CD14-positive monocyte (primary cell): ENCODE measurements around the gene LAMA3. TPM values are rescaled to one million over a fixed set of nuclear protein-coding genes. Genes with fewer than 3 reads are reported as not detected.

Experiments
- DNase-seq, 3 donors: peaks; one replicate each; pipeline ENCODE4 v3.0.0-alpha.2; 2011 to 2022
- H2AFZ ChIP-seq: 2 replicates; pipeline ENCODE4 v1.6.0; 2012; ENCODE audit warnings: mild to moderate bottlenecking, low read depth, low read length, inconsistent platforms; ENCODE audit not compliant: insufficient read depth, poor library complexity, severe bottlenecking
- H3K27ac ChIP-seq, 2 donors: 1 replicate in 1 of 2; 2 replicates in 1 of 2; pipeline ENCODE4 v1.5.1; 2012 to 2013; ENCODE audit warnings: low read length in 2 of 2, control low read depth in 1 of 2, inconsistent platforms in 1 of 2, low read depth in 1 of 2, mild to moderate bottlenecking in 1 of 2
- H3K27me3 ChIP-seq, 2 donors: one replicate each; pipeline versions ENCODE4 v1.6.0 to v1.6.1; 2011 to 2013; ENCODE audit warnings: low read length in 2 of 2; ENCODE audit not compliant: control insufficient read depth in 2 of 2, insufficient read depth in 2 of 2
- H3K36me3 ChIP-seq, 2 donors: replicated peaks in 1 of 2; 1 replicate in 1 of 2; 2 replicates in 1 of 2; pipeline versions ENCODE4 v1.5.1 to v1.6.1; 2012 to 2013; ENCODE audit warnings: low read length in 2 of 2, control low read depth in 1 of 2, inconsistent platforms in 1 of 2, mild to moderate bottlenecking in 1 of 2; ENCODE audit not compliant: insufficient read depth in 2 of 2, control insufficient read depth in 1 of 2
- H3K4me1 ChIP-seq, 2 donors: 1 replicate in 1 of 2; 2 replicates in 1 of 2; pipeline versions ENCODE4 v1.5.1 to v1.6.1; 2012 to 2013; ENCODE audit warnings: low read length in 2 of 2, control low read depth in 1 of 2, inconsistent platforms in 1 of 2, mild to moderate bottlenecking in 1 of 2, moderate library complexity in 1 of 2; ENCODE audit not compliant: insufficient read depth in 2 of 2, control insufficient read depth in 1 of 2
- H3K4me2 ChIP-seq: replicated peaks from 2 replicates; pipeline ENCODE3; 2012; ENCODE audit warnings: low read length, moderate library complexity, mild to moderate bottlenecking; ENCODE audit not compliant: poor library complexity, severe bottlenecking; ENCODE audit errors: extremely low read depth
- H3K4me3 ChIP-seq, 3 experiments: fragments of 200-600 bp in 1 of 3; sonication (generic) in 1 of 3; replicated peaks in 1 of 3; 1 replicate in 2 of 3; 2 replicates in 1 of 3; pipeline ENCODE4 v1.5.1; 2011 to 2013; ENCODE audit warnings: low read length in 3 of 3, mild to moderate bottlenecking in 3 of 3, control low read depth in 2 of 3, low read depth in 2 of 3, inconsistent platforms in 1 of 3, moderate library complexity in 1 of 3
- H3K79me2 ChIP-seq: 2 replicates; pipeline ENCODE4 v1.6.0; 2012; ENCODE audit warnings: mild to moderate bottlenecking, control low read depth, inconsistent platforms, low read length, moderate library complexity; ENCODE audit not compliant: insufficient read depth
- H3K9ac ChIP-seq: 2 replicates; pipeline ENCODE4 v1.6.0; 2017; ENCODE audit warnings: low read length, mild to moderate bottlenecking; ENCODE audit not compliant: insufficient read depth, poor library complexity, severe bottlenecking
- H3K9me3 ChIP-seq, 2 donors: replicated peaks in 1 of 2; 1 replicate in 1 of 2; 2 replicates in 1 of 2; pipeline versions ENCODE4 v1.5.1 to v1.6.1; 2012 to 2013; ENCODE audit warnings: low read length in 2 of 2, control low read depth in 1 of 2; ENCODE audit not compliant: control insufficient read depth in 1 of 2, insufficient read depth in 1 of 2
- H4K20me1 ChIP-seq: 2 replicates; pipeline ENCODE4 v1.6.0; 2012; ENCODE audit warnings: mild to moderate bottlenecking, low read length, control low read depth, moderate library complexity; ENCODE audit not compliant: insufficient read depth
- H3K27ac Mint-ChIP-seq, 7 donors: one replicate each; pipeline ENCODE4 v1.8.0; 2020; ENCODE audit warnings: mild to moderate bottlenecking in 7 of 7, mixed read lengths in 7 of 7, moderate library complexity in 6 of 7, inconsistent platforms in 2 of 7
- H3K27me3 Mint-ChIP-seq, 3 donors: one replicate each; pipeline ENCODE4 v1.8.0; 2021 to 2022; ENCODE audit warnings: low read depth in 3 of 3, mild to moderate bottlenecking in 3 of 3, mixed read lengths in 3 of 3, moderate library complexity in 3 of 3, inconsistent platforms in 1 of 3
- H3K36me3 Mint-ChIP-seq, 2 donors: one replicate each; pipeline ENCODE4 v1.8.0; 2020; ENCODE audit warnings: mixed read lengths in 2 of 2, inconsistent platforms in 1 of 2, mild to moderate bottlenecking in 1 of 2
- H3K4me1 Mint-ChIP-seq: one replicate; pipeline ENCODE4 v1.8.0; 2020; ENCODE audit warnings: mild to moderate bottlenecking, mixed read lengths
- H3K4me3 Mint-ChIP-seq, 2 donors: one replicate each; pipeline ENCODE4 v1.8.0; 2020; ENCODE audit warnings: mild to moderate bottlenecking in 2 of 2, mixed read lengths in 2 of 2, moderate library complexity in 1 of 2
- H3K9me3 Mint-ChIP-seq, 7 donors: one replicate each; pipeline ENCODE4 v1.8.0; 2020 to 2022; ENCODE audit warnings: mixed read lengths in 7 of 7, mild to moderate bottlenecking in 6 of 7, moderate library complexity in 6 of 7, inconsistent platforms in 2 of 7
- CTCF ChIP-seq: fragments of 200-600 bp; IDR thresholded peaks from one replicate; pipeline ENCODE4 v1.8.0; 2022; ENCODE audit warnings: antibody characterized with exemption, mild to moderate bottlenecking
- WGBS: methylation state at CpG from one replicate; pipeline ENCODE4 v1.1.5; 2013; ENCODE audit warnings: missing lambda C conversion rate; ENCODE audit not compliant: insufficient coverage; 5-methylcytosine and 5-hydroxymethylcytosine counted together
- intact Hi-C, 2 donors: fragments of 100-400 bp; cut with micrococcal nuclease; formaldehyde crosslinking; loops; one replicate each; pipeline versions ENCODE4 v1.15.0 to v1.15.1; 2023
- polyA plus RNA-seq, 3 donors: library from polyadenylated mRNA; depleted of rRNA in 1 of 3; unstranded in 2 of 3; stranded (reverse) in 1 of 3; fragments of 300-500 nt in 2 of 3; fragments of >200 nt in 1 of 3; fragmentation: Illumina TruSeq in 2 of 3; gene quantifications; 1 replicate in 2 of 3; 2 replicates in 1 of 3; pipeline ENCODE4 v1.2.3, GENCODE V29; 2012 to 2021

The LAMA3 gene
- polyA plus RNA-seq, 3 donors, result not detected

GRCh38 chr18:24000613-24001490, 311.6 kb downstream of the LAMA3 start:
- no peaks in the 10 kb centered on the region for H3K36me3 Mint-ChIP-seq
- no peak overlapping the region for H3K4me3 Mint-ChIP-seq
- Histone ChIP-seq H3K4me2 (no peak overlapping the region), H3K27ac (no peak overlapping the region), H3K27me3 (no peaks in the 10 kb centered on the region), H3K4me3 (no peak overlapping the region), H3K79me2 (no peaks in the 10 kb centered on the region), H2AFZ (no peak overlapping the region), H3K4me1 (peaks cover 0 to 11% of the 10 kb centered on the region in 2 donors), H3K9ac (no peak overlapping the region), H4K20me1 (no peaks in the 10 kb centered on the region), H3K36me3 (no peaks in the 10 kb centered on the region), H3K9me3 (no peaks in the 10 kb centered on the region)
- H3K4me1 Mint-ChIP-seq, result peaks cover 16% of the 10 kb centered on the region
- 99% methylated on average over 6 of the region's 8 CpGs for WGBS
- no peak for DNase-seq
- peaks cover 2 to 4% (median 2%) of the 10 kb centered on the region in 3 donors for H3K27me3 Mint-ChIP-seq
- peaks cover 0 to 2% (median 0%) of the 10 kb centered on the region in 7 donors for H3K9me3 Mint-ChIP-seq
- no peak for TF ChIP-seq CTCF
- H3K27ac Mint-ChIP-seq, result peak overlapping the region in 1 of 7 donors; percentile 43
- intact Hi-C loops, result no loop called here

DNA sequence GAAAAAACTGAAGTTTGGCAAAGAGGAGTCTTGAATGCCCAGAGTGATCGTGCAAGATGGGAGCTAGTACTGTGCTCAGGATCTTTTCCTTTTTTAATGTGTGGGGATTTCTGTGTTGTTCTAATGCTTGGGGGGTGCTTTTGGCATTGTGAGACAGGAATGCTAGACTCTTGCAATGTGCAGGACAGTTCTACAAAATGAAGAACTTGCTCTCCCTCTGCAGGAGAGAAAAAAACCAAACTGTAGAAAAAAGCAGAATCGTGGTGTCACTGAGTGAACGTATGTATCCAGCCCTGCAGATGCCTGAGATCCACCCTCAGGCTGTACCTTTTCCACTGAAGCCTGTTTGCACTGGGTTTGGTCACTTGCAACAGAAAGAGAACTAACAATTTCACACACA, 313.2 kb downstream of the LAMA3 start:
- no peaks in the 10 kb centered on the region for H3K36me3 ChIP-seq
- 39% methylated on average over 3 of the region's 3 CpGs for WGBS
- peaks cover 16% of the 10 kb centered on the region for H3K4me1 Mint-ChIP-seq

More for the DNA sequence above, 313.2 kb downstream of the LAMA3 start:
- Mint-ChIP-seq H3K4me3 (no peak overlapping the region), H3K27me3 (peaks cover 2 to 4% (median 2%) of the 10 kb centered on the region in 3 donors), H3K27ac (no peak overlapping the region), H3K36me3 (no peaks in the 10 kb centered on the region), H3K9me3 (peaks cover 0 to 2% (median 0%) of the 10 kb centered on the region in 7 donors)
- intact Hi-C loops, result no loop called here
- H4K20me1 ChIP-seq, result no peaks in the 10 kb centered on the region
- TF ChIP-seq CTCF, result no peak
- H3K9me3 ChIP-seq, result no peaks in the 10 kb centered on the region
- H3K4me2 ChIP-seq, result no peak overlapping the region
- no peak overlapping the region for H2AFZ ChIP-seq
- no peak overlapping the region for H3K4me3 ChIP-seq
- H3K27ac ChIP-seq, result no peak overlapping the region
- no peak for DNase-seq
- H3K27me3 ChIP-seq, result no peaks in the 10 kb centered on the region
- no peak overlapping the region for H3K9ac ChIP-seq
- peaks cover 0 to 11% of the 10 kb centered on the region in 2 donors for H3K4me1 ChIP-seq
- H3K79me2 ChIP-seq, result no peaks in the 10 kb centered on the region
